ENCODE results near the gene MRAS.

Gene MRAS

GRCh38 chr3:138438896-138439295 lies 90.5 kb downstream of the MRAS start:
- Mint-ChIP-seq H3K27me3 (ENCODE audit: low read depth, poor library complexity) (peaks cover 59% of the 10 kb centered on the region), H3K9me3 (peaks cover 4% of the 10 kb centered on the region), H3K4me1 (peaks cover 23% of the 10 kb centered on the region), H3K36me3 (ENCODE audit: low read depth) (no peaks in the 10 kb centered on the region), H3K27ac (no peak overlapping the region), H3K4me3 (no peak overlapping the region)
- TF ChIP-seq CTCF (IDR thresholded peaks at IDR 0.05) = no peak
- DNase-seq = no peak

GRCh38 chr3:138439646-138440045 lies 91.3 kb downstream of the MRAS start:
- TF ChIP-seq CTCF (IDR thresholded peaks at IDR 0.05) = no peak
- Mint-ChIP-seq H3K27me3 (ENCODE audit: low read depth, poor library complexity) (peaks cover 51% of the 10 kb centered on the region), H3K27ac (no peak overlapping the region), H3K36me3 (ENCODE audit: low read depth) (no peaks in the 10 kb centered on the region), H3K9me3 (no peaks in the 10 kb centered on the region), H3K4me1 (peaks cover 23% of the 10 kb centered on the region), H3K4me3 (no peak overlapping the region)
- no peak for DNase-seq

- Mint-ChIP-seq H3K9me3 (no peaks in the 10 kb centered on the region), H3K36me3 (ENCODE audit: low read depth) (no peaks in the 10 kb centered on the region), H3K27me3 (ENCODE audit: low read depth, poor library complexity) (peaks cover 47% of the 10 kb centered on the region), H3K4me1 (peaks cover 23% of the 10 kb centered on the region), H3K27ac (no peak overlapping the region), H3K4me3 (no peak overlapping the region)
- no peak for DNase-seq
- no peak for TF ChIP-seq CTCF (IDR thresholded peaks at IDR 0.05)
Measured at GRCh38 chr3:138440121-138440521, 91.7 kb downstream of the MRAS start.

- Mint-ChIP-seq H3K27ac (no peak overlapping the region), H3K36me3 (ENCODE audit: low read depth) (no peaks in the 10 kb centered on the region), H3K4me1 (peaks cover 23% of the 10 kb centered on the region), H3K27me3 (ENCODE audit: low read depth, poor library complexity) (peaks cover 42% of the 10 kb centered on the region), H3K4me3 (no peak overlapping the region), H3K9me3 (no peaks in the 10 kb centered on the region)
- no peak for DNase-seq
- no peak for TF ChIP-seq CTCF (IDR thresholded peaks at IDR 0.05)
Measured at GRCh38 chr3:138440596-138440995, 92.2 kb downstream of the MRAS start.

- Mint-ChIP-seq H3K27me3 (ENCODE audit: low read depth, poor library complexity) (peaks cover 35% of the 10 kb centered on the region), H3K4me1 (peaks cover 23% of the 10 kb centered on the region), H3K27ac (no peak overlapping the region), H3K9me3 (no peaks in the 10 kb centered on the region), H3K36me3 (ENCODE audit: low read depth) (no peaks in the 10 kb centered on the region), H3K4me3 (no peak overlapping the region)
- no peak for DNase-seq
- TF ChIP-seq CTCF (IDR thresholded peaks at IDR 0.05) = no peak
Measured at GRCh38 chr3:138441256-138441655, 92.9 kb downstream of the MRAS start.

GRCh38 chr3:138441742-138442141 lies 93.4 kb downstream of the MRAS start:
- Mint-ChIP-seq H3K27me3 (ENCODE audit: low read depth, poor library complexity) (peaks cover 31% of the 10 kb centered on the region), H3K4me1 (peaks cover 23% of the 10 kb centered on the region), H3K36me3 (ENCODE audit: low read depth) (no peaks in the 10 kb centered on the region), H3K4me3 (no peak overlapping the region), H3K27ac (no peak overlapping the region), H3K9me3 (no peaks in the 10 kb centered on the region)
- DNase-seq = no peak
- no peak for TF ChIP-seq CTCF (IDR thresholded peaks at IDR 0.05)
